Ascending aorta (tissue), 2 donors: ENCODE data around the gene GPC2. TPM values are rescaled to one million over a fixed set of nuclear protein-coding genes. Genes with fewer than 3 reads are reported as not detected.

Source experiments
- DNase-seq, 2 donors: peaks; one replicate each; pipeline ENCODE4 v3.0.0-alpha.2; 2019; ENCODE audit warnings: low spot score in 2 of 2
- H3K27ac ChIP-seq, 2 donors: fragments of 200-600 bp; sonication (generic); one replicate each; pipeline ENCODE4 v1.5.1; 2016 to 2017; ENCODE audit warnings: mild to moderate bottlenecking in 1 of 2
- H3K27me3 ChIP-seq: fragments of 200-600 bp; sonication (generic); one replicate; pipeline ENCODE4 v1.5.1; 2017
- H3K36me3 ChIP-seq, 2 donors: fragments of 200-600 bp; sonication (generic); one replicate each; pipeline ENCODE4 v1.5.1; 2016
- H3K4me1 ChIP-seq, 2 donors: fragments of 200-600 bp; sonication (generic); one replicate each; pipeline ENCODE4 v1.5.1; 2016 to 2017; ENCODE audit warnings: mild to moderate bottlenecking in 1 of 2
- H3K4me3 ChIP-seq, 2 donors: fragments of 200-600 bp; sonication (generic); one replicate each; pipeline ENCODE4 v1.5.1; 2016 to 2017; ENCODE audit warnings: mild to moderate bottlenecking in 1 of 2
- H3K9me3 ChIP-seq, 2 donors: fragments of 200-600 bp; sonication (generic); one replicate each; pipeline ENCODE4 v1.5.1; 2016
- intact Hi-C: fragments of 100-400 bp; cut with DNase I; formaldehyde crosslinking; loops from one replicate; pipeline ENCODE4 v1.15.1; 2023
- total RNA-seq: library from RNA; depleted of rRNA; stranded (reverse); fragments of >200 nt; gene quantifications from one replicate; pipeline ENCODE4 v1.1.0, GENCODE V29; 2016
- TF ChIP-seq, protein P1 (sequence below), 3 experiments: fragments of 200-600 bp in 2 of 3; fragments of 450-650 bp in 1 of 3; sonication (generic) in 2 of 3; IDR thresholded peaks; one replicate each; pipeline ENCODE4 v1.5.1; 2016 to 2019; ENCODE audit warnings: antibody characterized with exemption in 3 of 3, mild to moderate bottlenecking in 1 of 3, moderate library complexity in 1 of 3

GPC2 gene
- total RNA-seq, 1 donor from 2014 or later, result not detected

DNA sequence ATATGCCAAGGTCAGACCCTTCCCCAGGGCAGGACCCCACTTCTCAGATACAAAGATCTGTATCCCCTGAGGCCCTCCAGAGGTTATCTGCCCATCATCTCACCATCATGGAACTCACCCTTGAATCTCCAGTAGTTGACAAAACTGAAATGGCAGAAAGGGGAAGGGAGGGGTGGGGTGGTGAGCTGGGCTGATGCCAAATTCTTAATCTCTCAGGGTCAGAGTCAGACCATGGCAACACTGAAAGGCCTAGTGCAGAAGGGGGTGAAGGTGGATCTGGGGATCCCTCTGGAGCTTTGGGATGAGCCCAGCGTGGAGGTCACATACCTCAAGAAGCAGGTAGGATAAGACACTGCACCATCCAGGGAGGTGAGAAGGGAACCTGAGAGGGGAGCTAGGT is 54.6 kb downstream of the GPC2 start:
- H3K4me3 ChIP-seq, result no peak overlapping the region
- no peaks in the 10 kb centered on the region for H3K27me3 ChIP-seq
- TF ChIP-seq, protein P1, sequence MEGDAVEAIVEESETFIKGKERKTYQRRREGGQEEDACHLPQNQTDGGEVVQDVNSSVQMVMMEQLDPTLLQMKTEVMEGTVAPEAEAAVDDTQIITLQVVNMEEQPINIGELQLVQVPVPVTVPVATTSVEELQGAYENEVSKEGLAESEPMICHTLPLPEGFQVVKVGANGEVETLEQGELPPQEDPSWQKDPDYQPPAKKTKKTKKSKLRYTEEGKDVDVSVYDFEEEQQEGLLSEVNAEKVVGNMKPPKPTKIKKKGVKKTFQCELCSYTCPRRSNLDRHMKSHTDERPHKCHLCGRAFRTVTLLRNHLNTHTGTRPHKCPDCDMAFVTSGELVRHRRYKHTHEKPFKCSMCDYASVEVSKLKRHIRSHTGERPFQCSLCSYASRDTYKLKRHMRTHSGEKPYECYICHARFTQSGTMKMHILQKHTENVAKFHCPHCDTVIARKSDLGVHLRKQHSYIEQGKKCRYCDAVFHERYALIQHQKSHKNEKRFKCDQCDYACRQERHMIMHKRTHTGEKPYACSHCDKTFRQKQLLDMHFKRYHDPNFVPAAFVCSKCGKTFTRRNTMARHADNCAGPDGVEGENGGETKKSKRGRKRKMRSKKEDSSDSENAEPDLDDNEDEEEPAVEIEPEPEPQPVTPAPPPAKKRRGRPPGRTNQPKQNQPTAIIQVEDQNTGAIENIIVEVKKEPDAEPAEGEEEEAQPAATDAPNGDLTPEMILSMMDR (IDR thresholded peaks at IDR 0.05), result no peak
- H3K27ac ChIP-seq, result no peak overlapping the region
- intact Hi-C loops, result loop anchor here (10.0 kb wide), 1 partner anchor 302 kb away; the partner anchor contains the start of genes MEPCE and ZCWPW1
- H3K36me3 ChIP-seq, result no peaks in the 10 kb centered on the region
- H3K4me1 ChIP-seq, result peaks cover 0 to 16% of the 10 kb centered on the region in 2 donors
- DNase-seq, result no peak
- no peaks in the 10 kb centered on the region for H3K9me3 ChIP-seq

DNA sequence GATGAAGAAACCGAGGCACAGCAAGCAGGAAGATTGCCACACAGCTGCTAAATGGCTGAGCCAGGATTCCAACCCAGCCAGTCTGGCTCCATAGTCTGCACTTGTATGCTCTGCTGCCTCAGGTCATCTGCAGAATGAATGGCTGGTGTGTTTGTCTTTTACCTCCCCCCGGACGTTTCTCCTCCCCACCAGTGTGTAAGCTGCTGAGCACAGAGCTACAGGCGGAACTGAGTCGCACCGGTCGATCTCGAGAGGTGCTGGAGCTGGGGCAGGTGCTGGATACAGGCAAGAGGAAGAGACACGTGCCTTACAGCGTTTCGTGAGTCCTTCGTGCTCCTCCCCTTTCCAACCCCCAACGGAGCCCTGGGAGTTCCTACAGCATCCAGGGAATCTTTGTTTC is 55.1 kb downstream of the GPC2 start:
- H3K36me3 ChIP-seq, result no peaks in the 10 kb centered on the region
- no peaks in the 10 kb centered on the region for H3K27me3 ChIP-seq
- no peak for DNase-seq
- TF ChIP-seq, protein P1 (IDR thresholded peaks at IDR 0.05), result no peak
- H3K9me3 ChIP-seq, result no peaks in the 10 kb centered on the region
- H3K4me3 ChIP-seq, result no peak overlapping the region
- intact Hi-C loops, result loop anchor here (10.0 kb wide), 1 partner anchor 303 kb away; the partner anchor contains the start of genes MEPCE and ZCWPW1
- H3K4me1 ChIP-seq, result peaks cover 0 to 16% of the 10 kb centered on the region in 2 donors
- no peak overlapping the region for H3K27ac ChIP-seq

DNA sequence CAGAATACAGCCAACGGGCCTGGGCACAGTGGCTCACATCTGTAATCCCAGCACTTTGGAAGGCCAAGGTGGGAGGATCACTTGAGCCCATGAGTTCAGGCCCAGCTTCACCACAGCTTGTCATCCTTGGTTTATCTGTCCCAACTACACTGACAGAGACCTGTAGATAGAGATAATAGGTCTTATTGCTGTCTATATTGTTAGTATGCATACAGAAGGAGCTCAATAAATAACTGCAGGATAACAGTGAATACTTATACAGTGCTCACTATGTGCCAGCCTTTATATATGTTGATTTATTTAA is 56.5 kb downstream of the GPC2 start:
- H3K4me1 ChIP-seq, result peaks cover 0 to 9% of the 10 kb centered on the region in 2 donors
- no peak for DNase-seq
- intact Hi-C loops, result loop anchor here (10.0 kb wide), 1 partner anchor 304 kb away; the partner anchor contains the start of genes MEPCE and ZCWPW1
- no peaks in the 10 kb centered on the region for H3K36me3 ChIP-seq
- no peaks in the 10 kb centered on the region for H3K27me3 ChIP-seq
- TF ChIP-seq, protein P1 (IDR thresholded peaks at IDR 0.05), result no peak
- peak overlapping the region; percentile 70 to 84 for H3K4me3 ChIP-seq
- peak overlapping the region; percentile 86 to 93 for H3K27ac ChIP-seq
- H3K9me3 ChIP-seq, result no peaks in the 10 kb centered on the region

DNA sequence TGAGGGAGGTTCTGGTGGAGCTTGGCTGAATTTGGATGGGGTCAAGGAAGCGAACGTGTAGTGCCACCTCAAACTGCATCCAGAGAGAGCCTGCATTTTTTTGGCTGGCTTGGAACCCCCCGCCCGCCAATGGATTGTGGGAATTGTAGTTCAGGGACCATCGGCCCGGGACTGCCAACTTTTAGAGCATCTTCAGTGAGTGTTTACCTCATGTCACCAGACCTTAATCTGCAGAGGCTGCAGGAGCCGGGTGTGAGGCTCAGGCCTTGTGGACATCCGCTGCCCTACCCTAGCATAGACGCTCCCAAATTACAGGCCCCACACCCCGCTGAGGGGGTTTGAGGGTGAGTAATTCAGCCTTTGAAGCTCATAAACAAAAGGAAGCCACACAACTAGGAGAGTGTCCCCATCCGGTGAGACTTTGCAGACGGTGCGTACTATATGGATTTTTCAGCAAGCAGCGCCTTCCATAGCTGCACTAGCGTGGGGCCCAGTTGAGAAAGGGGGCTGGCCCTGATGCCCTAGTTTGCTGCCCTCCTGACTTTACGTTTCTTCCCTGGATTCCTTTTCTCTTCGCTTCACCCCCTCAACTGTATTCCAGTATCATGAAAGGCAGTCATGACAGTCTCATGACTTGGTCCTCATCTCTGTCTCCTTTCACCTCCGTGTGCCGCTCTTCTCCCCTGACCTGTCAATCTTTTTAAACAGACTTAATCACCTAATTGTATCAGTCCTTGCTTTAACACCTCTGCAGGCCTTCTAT is 57.0 kb downstream of the GPC2 start:
- intact Hi-C loops, result loop anchor here (1.0 to 10.0 kb wide), 3 partner anchors 19 to 305 kb away; partner anchors contain the start of genes AP4M1, LAMTOR4, MCM7 and MEPCE
- Histone ChIP-seq H3K27ac (peak overlapping the region; percentile 86 to 93), H3K27me3 (no peaks in the 10 kb centered on the region), H3K9me3 (no peaks in the 10 kb centered on the region), H3K4me1 (peaks cover 0 to 9% of the 10 kb centered on the region in 2 donors), H3K4me3 (peak overlapping the region; percentile 70 to 84), H3K36me3 (no peaks in the 10 kb centered on the region)
- TF ChIP-seq, protein P1 (IDR thresholded peaks at IDR 0.05), result no peak
- peak in 1 of 2 donors; percentile 84 for DNase-seq

Other genes starting within 250 kb of the GPC2 start
- not detected for gene GJC3, start 247.8 kb downstream of the GPC2 start, total RNA-seq
- not detected for gene AZGP1, start 201.3 kb downstream of the GPC2 start, total RNA-seq
- gene ZKSCAN1, start 161.8 kb downstream of the GPC2 start, total RNA-seq, result 19.9 TPM
- 58.5 TPM for gene ZSCAN21, start 127.6 kb downstream of the GPC2 start, total RNA-seq
- 6.9 TPM for gene ZNF3, start 95.7 kb downstream of the GPC2 start, total RNA-seq
- 18.1 TPM for gene COPS6, start 88.4 kb downstream of the GPC2 start, total RNA-seq
- gene MCM7, start 76.0 kb downstream of the GPC2 start, total RNA-seq, result 52.2 TPM
- 29.6 TPM for gene AP4M1, start 75.7 kb downstream of the GPC2 start, total RNA-seq
- 103 TPM for gene TAF6, start 58.0 kb downstream of the GPC2 start, total RNA-seq
- 1.4 TPM for gene CNPY4, start 57.7 kb downstream of the GPC2 start, total RNA-seq
- not detected for gene MBLAC1, start 50.4 kb downstream of the GPC2 start, total RNA-seq
- gene LAMTOR4, start 28.5 kb downstream of the GPC2 start, total RNA-seq, result 131 TPM
- 22.0 TPM for gene TRAPPC14, start 18.7 kb downstream of the GPC2 start, total RNA-seq
- gene GAL3ST4, start 8.8 kb downstream of the GPC2 start, total RNA-seq, result 3.5 TPM
- not detected for gene STAG3, start 537 bp upstream of the GPC2 start, total RNA-seq
- gene PVRIG, start 42.6 kb upstream of the GPC2 start, total RNA-seq, result 27.8 TPM
- not detected for gene SPDYE3, start 130.3 kb upstream of the GPC2 start, total RNA-seq
- 67.2 TPM for gene PILRB, start 180.7 kb upstream of the GPC2 start, total RNA-seq
- gene PILRA, start 196.1 kb upstream of the GPC2 start, total RNA-seq, result 25.8 TPM